22Rv1 (cell line): ENCODE measurements around the gene H3-3A.
A peak's percentile ranks its signal among the peaks of the same experiment; 100 is the strongest.

ENCODE experiments used
- H3K27ac ChIP-seq: fragments of 450-650 bp; 2 replicates; pipeline ENCODE4 v1.5.1; 2017
- CTCF ChIP-seq: fragments of 450-650 bp; IDR thresholded peaks from 2 replicates; pipeline ENCODE4 v1.5.1; 2017; ENCODE audit warnings: mild to moderate bottlenecking
- ZFX ChIP-seq: fragments of 450-650 bp; IDR thresholded peaks from 2 replicates; pipeline ENCODE4 v1.6.1; 2017; ENCODE audit warnings: antibody characterized with exemption, borderline replicate concordance

Gene H3-3A

DNA sequence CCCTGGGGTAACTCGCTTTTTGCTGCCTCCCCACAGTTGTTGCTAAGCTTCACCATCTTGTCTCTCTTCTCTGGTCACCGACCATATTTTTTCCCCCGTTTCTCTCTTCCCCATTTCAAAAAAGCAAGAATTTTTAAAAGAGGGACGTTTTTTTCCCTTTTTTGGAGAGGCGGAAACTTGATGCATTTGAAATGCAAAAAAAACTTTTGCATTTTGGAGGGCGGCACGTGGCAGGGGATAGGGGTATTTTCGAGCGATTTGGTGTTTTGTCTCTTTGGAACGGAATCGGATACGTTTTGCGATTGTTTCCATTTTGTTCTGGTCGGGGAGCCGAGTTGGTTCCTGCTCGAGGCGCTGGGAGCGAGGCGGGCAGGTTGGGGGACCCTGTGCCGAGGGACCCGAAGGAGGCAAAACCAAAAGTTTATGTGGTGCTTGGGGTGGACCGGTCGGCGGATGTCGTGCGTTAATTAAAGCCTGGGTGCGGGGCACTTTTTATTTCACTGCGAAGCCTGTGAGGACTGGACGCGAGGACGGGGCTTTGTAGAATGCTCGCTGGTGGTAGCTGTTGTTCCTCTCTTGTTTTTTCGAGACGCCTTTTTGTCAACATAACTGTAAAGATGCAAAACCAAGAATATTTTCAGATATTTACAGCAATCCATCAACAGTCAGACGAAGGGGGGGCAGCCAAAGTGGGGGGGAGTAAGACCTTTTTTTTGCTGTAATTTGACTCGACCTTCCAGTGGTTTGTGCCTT is 884 bp downstream of the H3-3A start:
- peak overlapping the region; percentile 98 for H3K27ac ChIP-seq
- TF ChIP-seq ZFX (no peak), CTCF (no peak)

DNA sequence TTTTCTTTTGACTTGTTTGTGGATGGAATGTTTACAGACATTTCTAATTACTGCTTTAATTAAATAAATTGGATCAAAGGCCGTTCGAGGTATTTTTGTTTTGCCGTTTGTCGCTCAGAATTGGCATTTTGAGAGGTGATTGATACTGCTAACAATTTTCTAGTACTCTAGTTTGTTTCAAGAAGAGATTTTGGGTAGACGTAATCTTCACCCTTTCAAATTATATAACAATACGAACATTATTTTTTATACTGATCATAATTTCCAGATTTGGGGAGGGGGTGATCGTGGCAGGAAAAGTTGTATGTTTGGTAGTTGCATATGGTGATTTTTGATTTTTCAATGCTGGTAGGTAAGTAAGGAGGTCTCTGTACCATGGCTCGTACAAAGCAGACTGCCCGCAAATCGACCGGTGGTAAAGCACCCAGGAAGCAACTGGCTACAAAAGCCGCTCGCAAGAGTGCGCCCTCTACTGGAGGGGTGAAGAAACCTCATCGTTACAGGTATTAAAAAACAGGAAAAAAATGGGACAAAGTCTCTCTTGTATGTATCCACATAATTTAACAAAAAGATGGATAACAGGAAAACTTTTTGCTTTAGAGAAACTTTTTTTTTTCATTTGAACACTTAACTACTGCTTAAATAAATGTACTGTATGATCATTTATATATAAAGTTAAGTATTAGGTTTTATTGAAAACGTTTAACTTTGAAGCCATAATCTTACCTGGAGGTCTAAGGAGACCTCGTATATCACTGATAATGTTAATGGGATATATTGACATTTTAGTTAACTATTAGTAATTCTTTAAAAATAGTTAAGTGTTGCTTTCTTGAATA is 1.7 kb downstream of the H3-3A start:
- TF ChIP-seq ZFX: no peak
- TF ChIP-seq CTCF: peak; percentile 99
- peak overlapping the region; percentile 98 for H3K27ac ChIP-seq

DNA sequence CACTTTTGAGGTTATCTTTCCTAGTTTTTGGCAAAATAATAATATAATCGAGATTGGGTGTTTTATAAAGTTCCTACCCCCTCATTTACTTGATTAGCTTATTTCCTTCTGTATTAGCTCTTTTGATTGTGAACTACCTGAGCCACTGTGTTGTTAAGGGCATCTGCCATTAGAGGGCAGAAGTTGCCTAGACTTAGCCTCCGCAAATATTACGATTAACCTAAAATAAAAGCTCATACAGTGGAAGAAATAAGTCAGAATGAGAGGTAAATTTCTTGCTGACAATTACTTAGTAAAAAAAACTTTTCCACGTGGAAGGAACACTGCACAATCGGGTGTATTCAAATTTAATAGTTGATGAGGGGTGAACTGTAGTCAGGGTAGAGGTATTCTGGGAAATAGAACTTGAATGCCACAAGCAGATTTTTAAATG is 2.3 kb downstream of the H3-3A start:
- H3K27ac ChIP-seq: peak overlapping the region; percentile 98
- TF ChIP-seq CTCF (peak; percentile 87), ZFX (no peak)

- TF ChIP-seq CTCF: no peak
- no peak for TF ChIP-seq ZFX
- H3K27ac ChIP-seq: no peak overlapping the region
These were observed 4.0 kb downstream of the H3-3A start for GRCh38 chr1:226066415-226067078.

- TF ChIP-seq CTCF: no peak
- TF ChIP-seq ZFX: no peak
These were observed 7.4 kb downstream of the H3-3A start for GRCh38 chr1:226069811-226070489.

DNA sequence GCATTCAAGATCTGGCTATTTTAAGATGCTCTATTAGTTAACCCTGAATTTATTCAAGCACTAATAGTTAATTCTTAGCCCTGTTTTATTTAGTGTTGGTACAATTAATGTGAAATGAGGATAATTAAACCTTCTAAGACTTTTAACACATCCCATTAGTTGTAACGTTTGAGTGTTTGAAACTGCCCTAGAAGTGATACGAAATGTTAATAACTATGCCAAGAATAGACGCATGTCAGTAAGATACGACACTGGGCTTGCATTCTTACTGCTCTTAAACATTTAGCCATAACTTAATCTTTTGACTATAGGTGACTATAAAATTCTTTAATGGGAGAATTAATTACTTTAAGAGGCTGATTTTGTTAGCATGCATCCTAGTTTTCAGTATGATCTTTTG is 9.8 kb downstream of the H3-3A start:
- H3K27ac ChIP-seq: no peak overlapping the region
- no peak for TF ChIP-seq CTCF

More at GRCh38 chr1:226069811-226070489, 7.4 kb downstream of the H3-3A start:
- H3K27ac ChIP-seq: no peak overlapping the region
